ENCODE results near the gene UBXN11. TPM values are rescaled to one million over a fixed set of nuclear protein-coding genes. Genes with fewer than 3 reads are reported as not detected.

UBXN11 gene
- total RNA-seq, 1 donor from 2014 or later: 36.9 TPM

DNA sequence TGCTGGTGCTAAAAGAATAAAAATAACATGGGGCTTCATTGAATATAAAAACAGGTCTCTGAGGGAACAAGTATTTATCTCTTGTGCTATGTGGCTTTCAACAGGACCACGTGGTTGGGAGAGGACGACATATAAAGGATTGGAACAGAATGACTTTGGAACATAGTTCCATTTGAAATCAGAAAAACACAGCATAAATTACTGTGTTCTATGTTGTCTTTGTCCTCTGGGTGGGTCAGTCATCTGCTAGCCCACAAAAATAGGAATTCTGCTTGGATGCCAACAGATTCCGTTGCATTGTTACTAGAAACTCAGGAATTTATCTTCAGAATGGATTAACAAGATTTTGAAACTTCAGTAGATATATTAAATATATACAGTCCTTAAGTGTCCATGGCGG, 66.5 kb downstream of the UBXN11 start:
- peaks cover 21% of the 10 kb centered on the region for H3K36me3 Mint-ChIP-seq (ENCODE audit: low read depth)

DNA sequence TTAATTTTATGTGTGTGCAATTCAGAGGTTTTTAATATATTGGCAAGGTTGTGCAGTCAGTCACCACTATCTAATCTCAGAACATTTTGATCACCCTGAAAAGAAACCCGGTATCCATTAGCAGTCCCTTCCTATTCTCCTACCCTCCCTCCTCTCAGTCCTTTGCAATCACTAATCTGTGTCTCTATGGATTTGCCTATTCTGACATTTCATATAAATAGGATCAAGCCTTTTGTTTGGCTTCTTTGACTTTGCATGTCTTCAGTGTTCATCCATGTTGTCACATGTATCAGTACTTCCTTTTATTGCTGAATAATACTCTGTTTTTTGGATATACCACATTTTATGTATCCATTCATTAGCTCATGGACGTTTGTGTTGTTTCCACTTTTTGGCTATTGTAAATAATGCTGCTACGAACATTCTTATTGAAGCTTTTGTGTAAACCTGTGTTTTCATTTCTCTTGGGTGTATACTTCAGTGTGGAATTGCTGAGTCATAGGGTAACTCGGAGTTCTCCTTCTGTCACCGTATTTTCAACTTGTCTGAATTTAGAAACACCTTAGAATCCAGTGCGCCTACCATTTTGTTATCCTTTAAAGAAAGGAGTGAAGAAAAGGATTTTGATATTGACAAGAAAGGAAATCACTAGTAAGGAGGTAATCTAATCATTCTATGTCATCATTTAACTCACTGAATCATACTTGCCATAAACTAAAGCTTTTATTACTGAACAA, 69.0 kb downstream of the UBXN11 start:
- H3K27ac Mint-ChIP-seq: no peak overlapping the region

More for the DNA sequence above, 66.5 kb downstream of the UBXN11 start:
- CTCF ChIA-PET: no interaction called here
- Mint-ChIP-seq H3K27ac (no peak overlapping the region), H3K4me1 (peaks cover 22% of the 10 kb centered on the region), H3K9me3 (no peaks in the 10 kb centered on the region), H3K4me3 (no peak overlapping the region), H3K27me3 (no peaks in the 10 kb centered on the region)
- no peak for ATAC-seq (ENCODE audit: low read depth)
- DNase-seq: no peak
- TF ChIP-seq, protein P1, sequence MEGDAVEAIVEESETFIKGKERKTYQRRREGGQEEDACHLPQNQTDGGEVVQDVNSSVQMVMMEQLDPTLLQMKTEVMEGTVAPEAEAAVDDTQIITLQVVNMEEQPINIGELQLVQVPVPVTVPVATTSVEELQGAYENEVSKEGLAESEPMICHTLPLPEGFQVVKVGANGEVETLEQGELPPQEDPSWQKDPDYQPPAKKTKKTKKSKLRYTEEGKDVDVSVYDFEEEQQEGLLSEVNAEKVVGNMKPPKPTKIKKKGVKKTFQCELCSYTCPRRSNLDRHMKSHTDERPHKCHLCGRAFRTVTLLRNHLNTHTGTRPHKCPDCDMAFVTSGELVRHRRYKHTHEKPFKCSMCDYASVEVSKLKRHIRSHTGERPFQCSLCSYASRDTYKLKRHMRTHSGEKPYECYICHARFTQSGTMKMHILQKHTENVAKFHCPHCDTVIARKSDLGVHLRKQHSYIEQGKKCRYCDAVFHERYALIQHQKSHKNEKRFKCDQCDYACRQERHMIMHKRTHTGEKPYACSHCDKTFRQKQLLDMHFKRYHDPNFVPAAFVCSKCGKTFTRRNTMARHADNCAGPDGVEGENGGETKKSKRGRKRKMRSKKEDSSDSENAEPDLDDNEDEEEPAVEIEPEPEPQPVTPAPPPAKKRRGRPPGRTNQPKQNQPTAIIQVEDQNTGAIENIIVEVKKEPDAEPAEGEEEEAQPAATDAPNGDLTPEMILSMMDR (IDR thresholded peaks at IDR 0.05): no peak
- POLR2A ChIA-PET: no interaction called here
- intact Hi-C loops (cut with micrococcal nuclease): loop anchor here (10.0 kb wide), 1 partner anchor 365 kb away; the partner anchor contains the start of gene PAQR7

DNA sequence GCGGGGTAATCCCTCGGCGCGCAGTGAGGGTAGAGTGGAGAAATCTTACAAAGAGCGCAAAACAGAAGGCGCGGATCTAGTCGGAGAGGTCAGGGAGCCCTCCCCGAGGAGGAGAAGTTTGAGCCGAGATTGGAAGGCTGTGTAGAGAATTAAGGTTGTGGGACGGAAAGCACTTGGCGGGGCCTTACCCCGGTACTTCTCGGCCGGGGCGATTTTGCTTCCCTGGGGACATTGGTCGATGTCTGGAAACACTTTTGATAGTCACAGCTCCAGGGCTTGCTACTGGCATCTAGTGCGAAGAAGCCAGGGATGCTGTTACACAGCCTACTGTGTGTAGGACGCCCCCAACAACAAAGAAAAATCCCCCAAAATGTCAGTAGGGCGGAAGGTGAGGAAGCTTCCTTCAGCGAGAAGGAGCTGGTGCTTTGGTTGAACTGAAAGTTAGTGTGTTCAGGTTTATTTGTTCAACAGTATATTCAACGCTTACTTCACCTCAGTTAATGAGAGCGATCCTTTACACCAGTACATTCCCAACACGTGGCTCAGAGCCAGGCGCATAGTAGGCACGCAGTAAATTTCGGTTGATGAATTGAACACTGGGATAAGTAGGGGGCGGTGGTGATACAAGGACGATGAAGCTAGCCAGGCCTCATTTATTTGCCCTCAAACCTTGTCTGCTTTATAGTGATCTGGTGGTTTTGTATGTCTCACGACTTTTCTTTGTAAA, 71.6 kb downstream of the UBXN11 start:
- no peak for ATAC-seq (ENCODE audit: low read depth)

More for the DNA sequence above, 69.0 kb downstream of the UBXN11 start:
- H3K27me3 Mint-ChIP-seq: no peaks in the 10 kb centered on the region
- no peak overlapping the region for H3K4me3 Mint-ChIP-seq
- no peaks in the 10 kb centered on the region for H3K9me3 Mint-ChIP-seq
- TF ChIP-seq, protein P1 (IDR thresholded peaks at IDR 0.05): no peak
- POLR2A ChIA-PET: no interaction called here
- H3K36me3 Mint-ChIP-seq (ENCODE audit: low read depth): peaks cover 11% of the 10 kb centered on the region
- intact Hi-C loops (cut with micrococcal nuclease): loop anchor here (10.0 kb wide), 1 partner anchor 363 kb away; the partner anchor contains the start of gene PAQR7
- no peak for DNase-seq
- no peak for ATAC-seq (ENCODE audit: low read depth)
- peaks cover 34% of the 10 kb centered on the region for H3K4me1 Mint-ChIP-seq
- CTCF ChIA-PET: interaction anchor here (0.6 to 1.0 kb wide), 2 partner anchors 85 to 180 kb away, joined by 3 to 4 read pairs; no protein-coding TSS in a partner anchor

DNA sequence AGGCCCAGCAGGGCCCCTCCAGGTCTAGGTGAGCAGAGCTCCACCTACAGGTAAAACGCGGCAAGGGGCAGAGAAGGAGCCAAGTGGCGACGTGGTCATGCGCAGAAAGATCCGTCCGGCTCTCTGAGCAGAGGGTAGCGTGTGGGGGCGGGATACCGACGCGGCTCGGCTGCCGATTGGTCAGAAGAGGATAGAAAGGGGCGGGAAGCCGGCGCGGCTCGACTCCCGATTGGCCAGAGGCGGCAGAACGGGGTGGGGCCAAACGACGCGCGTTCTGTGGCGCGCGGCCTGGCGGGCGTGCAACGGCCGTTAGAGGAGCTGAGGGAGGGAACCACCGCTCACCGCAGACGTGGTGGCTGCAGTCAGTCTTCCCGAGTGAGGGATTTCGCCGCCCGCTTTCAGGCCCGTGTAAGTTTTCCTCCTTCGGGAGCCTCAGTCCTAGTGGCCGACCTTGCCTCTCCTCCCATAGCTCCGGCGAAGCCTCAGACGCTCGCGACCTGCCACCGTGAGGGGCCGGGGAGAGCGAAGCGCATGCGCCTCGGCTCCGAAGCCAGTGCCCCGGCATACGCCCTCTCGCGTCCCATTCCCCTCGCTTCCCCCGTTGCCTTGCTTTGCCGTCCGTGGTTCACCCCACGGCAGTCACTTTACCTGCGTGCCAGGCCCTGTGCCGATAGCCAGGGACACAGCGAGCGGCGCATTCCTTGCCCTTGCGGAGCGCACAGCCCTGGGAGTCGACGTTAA, 72.4 kb downstream of the UBXN11 start, which contains the start of gene CEP85:
TSS of gene CEP85 (plus strand) at position 298 of the 741 bp plus-strand sequence. CDS start 5,584 bp downstream, outside the sequence.
- intact Hi-C loops (cut with micrococcal nuclease): loop anchor here (1.0 to 10.0 kb wide), 7 partner anchors 43 to 359 kb away; partner anchors contain the start of genes CD52, PAQR7, PDIK1L and ZNF593
- ChIA-PET CTCF (interaction anchor here (0.5 to 3.7 kb wide), 22 partner anchors 10 to 575 kb away, joined by 3 to 28 read pairs (median 4); partner anchors contain the start of genes C1orf232, CD52 and ZNF593), POLR2A (interaction anchor here (0.6 to 2.6 kb wide), 15 partner anchors 13 to 1491 kb away, joined by 3 to 22 read pairs (median 4); partner anchors contain the start of genes CD52, FAM76A, GPATCH3 and RSRP1)
- H3K4me1 Mint-ChIP-seq: peaks cover 34% of the 10 kb centered on the region
- H3K36me3 Mint-ChIP-seq (ENCODE audit: low read depth): peaks cover 4% of the 10 kb centered on the region
- DNase-seq (peak; percentile 94), ATAC-seq (ENCODE audit: low read depth) (peak; percentile 88)
- H3K4me3 Mint-ChIP-seq: peak within 1 kb of the TSS; percentile 98
- H3K27ac Mint-ChIP-seq: peak within 1 kb of the TSS; percentile 94
- no peaks in the 10 kb centered on the region for H3K9me3 Mint-ChIP-seq
- H3K27me3 Mint-ChIP-seq: no peaks in the 10 kb centered on the region
- TF ChIP-seq, protein P1 (IDR thresholded peaks at IDR 0.05): no peak

More for the DNA sequence above, 71.6 kb downstream of the UBXN11 start:
- TF ChIP-seq, protein P1 (IDR thresholded peaks at IDR 0.05): no peak
- Mint-ChIP-seq H3K4me3 (peak overlapping the region; percentile 98), H3K4me1 (peaks cover 34% of the 10 kb centered on the region), H3K27me3 (no peaks in the 10 kb centered on the region), H3K36me3 (ENCODE audit: low read depth) (peaks cover 5% of the 10 kb centered on the region), H3K27ac (peak overlapping the region; percentile 94), H3K9me3 (no peaks in the 10 kb centered on the region)
- intact Hi-C loops (cut with micrococcal nuclease): loop anchor here (1.0 to 10.0 kb wide), 8 partner anchors 42 to 360 kb away; partner anchors contain the start of genes CD52, PAQR7, PDIK1L and ZNF593
- DNase-seq: no peak
- ChIA-PET POLR2A (interaction anchor here (0.6 to 2.6 kb wide), 12 partner anchors 14 to 1491 kb away, joined by 3 to 22 read pairs (median 8); partner anchors contain the start of genes CD52, FAM76A, RSRP1 and SH3BGRL3), CTCF (interaction anchor here (0.6 to 3.7 kb wide), 16 partner anchors 10 to 132 kb away, joined by 3 to 28 read pairs (median 4); partner anchors contain the start of genes C1orf232, CD52 and ZNF593)

Other genes with a start within 250 kb of the UBXN11 start
- gene TRIM63, start 239.0 kb downstream of the UBXN11 start, total RNA-seq: not detected in 2 replicates
- 9.4 and 10.5 TPM in 2 replicates for gene PDIK1L, start 194.8 kb downstream of the UBXN11 start, total RNA-seq
- not detected in 2 replicates for gene FAM110D, start 147.6 kb downstream of the UBXN11 start, total RNA-seq
- gene C1orf232, start 137.7 kb downstream of the UBXN11 start, total RNA-seq: not detected in 2 replicates
- gene ZNF593, start 136.7 kb downstream of the UBXN11 start, total RNA-seq: 36.0 and 37.1 TPM in 2 replicates
- gene ZNF593OS, start 134.8 kb downstream of the UBXN11 start, total RNA-seq: not detected in 2 replicates
- gene CNKSR1, start 129.1 kb downstream of the UBXN11 start, total RNA-seq: 2.7 and 4.8 TPM in 2 replicates
- gene CATSPER4, start 116.0 kb downstream of the UBXN11 start, total RNA-seq: not detected in 2 replicates
- 13.8 and 16.4 TPM in 2 replicates for gene CEP85, start 72.4 kb downstream of the UBXN11 start, total RNA-seq
- gene SH3BGRL3, start 26.6 kb downstream of the UBXN11 start, total RNA-seq: 265 and 285 TPM in 2 replicates
- gene CD52, start 11.3 kb upstream of the UBXN11 start, total RNA-seq: 449 and 499 TPM in 2 replicates
- 0.27 and 0.86 TPM in 2 replicates for gene CRYBG2, start 47.5 kb upstream of the UBXN11 start, total RNA-seq
- gene ZNF683, start 66.1 kb upstream of the UBXN11 start, total RNA-seq: not detected in 2 replicates
- not detected in 2 replicates for gene LIN28A, start 104.2 kb upstream of the UBXN11 start, total RNA-seq
- gene DHDDS, start 125.7 kb upstream of the UBXN11 start, total RNA-seq: 53.0 and 65.0 TPM in 2 replicates
- 462 and 493 TPM in 2 replicates for gene HMGN2, start 165.8 kb upstream of the UBXN11 start, total RNA-seq
- 139 and 150 TPM in 2 replicates for gene RPS6KA1, start 223.1 kb upstream of the UBXN11 start, total RNA-seq

All from activated B cell treated with CpG ODN at 0.5 μM for 24 hours (primary cell).